Kidney epithelial cell (primary cell): ENCODE results near the gene FAM120A. TPM values are rescaled to one million over a fixed set of nuclear protein-coding genes. Genes with fewer than 3 reads are reported as not detected.

Experiments
- DNase-seq: peaks from one replicate; pipeline ENCODE4 v3.0.0-alpha.2; 2010; ENCODE audit warnings: low read depth
- H3K27me3 ChIP-seq: 2 replicates; pipeline ENCODE4 v1.6.0; 2011; ENCODE audit warnings: low read length; ENCODE audit not compliant: control insufficient read depth, insufficient read depth
- H3K36me3 ChIP-seq: 2 replicates; pipeline ENCODE4 v1.5.1; 2011; ENCODE audit warnings: low read length; ENCODE audit not compliant: control insufficient read depth, insufficient read depth
- H3K4me3 ChIP-seq: 2 replicates; pipeline ENCODE4 v1.5.1; 2011; ENCODE audit warnings: low read depth, mild to moderate bottlenecking, control low read depth, low read length
- CTCF ChIP-seq: IDR thresholded peaks from 2 replicates; pipeline ENCODE4 v1.5.1; 2011; ENCODE audit warnings: mild to moderate bottlenecking, moderate library complexity, low read length, control low read depth, inconsistent platforms; ENCODE audit not compliant: insufficient read depth, poor library complexity, severe bottlenecking
- total RNA-seq: library from RNA; depleted of rRNA; stranded (reverse); fragments of >200 nt; gene quantifications from 2 replicates; pipeline ENCODE4 v1.2.3, GENCODE V29; 2015

Gene FAM120A
- total RNA-seq, 1 donor from 2014 or later = 59.0 TPM

- no peak overlapping the region for H3K4me3 ChIP-seq
- no peaks in the 10 kb centered on the region for H3K27me3 ChIP-seq
- H3K36me3 ChIP-seq = peaks cover 2% of the 10 kb centered on the region
- no peak for TF ChIP-seq CTCF
- DNase-seq = no peak
Measured at GRCh38 chr9:93467062-93467416, 15.6 kb downstream of the FAM120A start.

GRCh38 chr9:93467462-93467861 lies 16.0 kb downstream of the FAM120A start:
- DNase-seq = no peak
- H3K27me3 ChIP-seq = no peaks in the 10 kb centered on the region
- H3K4me3 ChIP-seq = no peak overlapping the region
- peaks cover 2% of the 10 kb centered on the region for H3K36me3 ChIP-seq
- no peak for TF ChIP-seq CTCF

GRCh38 chr9:93468763-93469456 lies 17.4 kb downstream of the FAM120A start:
- Histone ChIP-seq H3K4me3 (no peak overlapping the region), H3K36me3 (peaks cover 2% of the 10 kb centered on the region), H3K27me3 (no peaks in the 10 kb centered on the region)
- no peak for DNase-seq
- TF ChIP-seq CTCF = no peak

GRCh38 chr9:93470391-93470790 lies 18.9 kb downstream of the FAM120A start:
- Histone ChIP-seq H3K4me3 (no peak overlapping the region), H3K27me3 (no peaks in the 10 kb centered on the region), H3K36me3 (peaks cover 2% of the 10 kb centered on the region)
- no peak for DNase-seq
- TF ChIP-seq CTCF = no peak

GRCh38 chr9:93471124-93471523 lies 19.6 kb downstream of the FAM120A start:
- Histone ChIP-seq H3K4me3 (no peak overlapping the region), H3K36me3 (peaks cover 2% of the 10 kb centered on the region), H3K27me3 (no peaks in the 10 kb centered on the region)
- DNase-seq = no peak
- TF ChIP-seq CTCF = no peak

GRCh38 chr9:93473411-93473810 lies 21.9 kb downstream of the FAM120A start:
- TF ChIP-seq CTCF = no peak
- DNase-seq = no peak
- Histone ChIP-seq H3K27me3 (no peaks in the 10 kb centered on the region), H3K4me3 (no peak overlapping the region), H3K36me3 (peaks cover 2% of the 10 kb centered on the region)
